B cell (primary cell): ENCODE results near the gene TGFA. TPM values are rescaled to one million over a fixed set of nuclear protein-coding genes. Genes with fewer than 3 reads are reported as not detected.

Experiments
- ATAC-seq: fragments of 200-7000 bp; cut with Tn5 transposase; one replicate; pipeline ENCODE4 v1.10.0; 2021; ENCODE audit warnings: low read depth, mild to moderate bottlenecking, moderate number of reproducible peaks, moderate library complexity
- CTCF ChIA-PET: fragments of 350-600 bp; sonication (Branson Sonifier 250); formaldehyde crosslinking; loops from one replicate; lab custom pipeline; 2021; ENCODE audit warnings: antibody characterized with exemption, inconsistent platforms; lab: Charles Lee
- POLR2A ChIA-PET: fragments of 350-600 bp; sonication (Branson Sonifier 250); formaldehyde crosslinking; loops from one replicate; lab custom pipeline; 2021; ENCODE audit warnings: antibody characterized with exemption; lab: Charles Lee
- DNase-seq: peaks from one replicate; pipeline ENCODE4 v3.0.0; 2013
- H2AFZ ChIP-seq: 2 replicates; pipeline ENCODE4 v1.6.1; 2012; ENCODE audit warnings: mild to moderate bottlenecking, low read depth, low read length; ENCODE audit not compliant: insufficient read depth, poor library complexity, severe bottlenecking
- H3K27ac ChIP-seq, 2 donors: 1 replicate in 1 of 2; 2 replicates in 1 of 2; pipeline ENCODE4 v1.5.1; 2012 to 2013; ENCODE audit warnings: low read length in 2 of 2, mild to moderate bottlenecking in 2 of 2, moderate library complexity in 1 of 2
- H3K27me3 ChIP-seq, 4 experiments: fragments of 200-600 bp in 1 of 4; sonication (generic) in 1 of 4; replicated peaks in 1 of 4; 1 replicate in 2 of 4; 2 replicates in 2 of 4; pipeline versions ENCODE4 v1.6.1 to v1.7.0; 2013 to 2016; ENCODE audit warnings: low read length in 3 of 4, mild to moderate bottlenecking in 2 of 4, mixed read lengths in 1 of 4, moderate library complexity in 1 of 4; ENCODE audit not compliant: insufficient read depth in 4 of 4, control insufficient read depth in 3 of 4; ENCODE audit errors: control extremely low read depth in 1 of 4
- H3K36me3 ChIP-seq, 2 experiments: replicated peaks in 1 of 2; 1 replicate in 1 of 2; 2 replicates in 1 of 2; pipeline versions ENCODE4 v1.6.1 to v1.7.1; 2013; ENCODE audit warnings: low read length in 1 of 2; ENCODE audit not compliant: insufficient read depth in 2 of 2, control insufficient read depth in 1 of 2; ENCODE audit errors: control extremely low read depth in 1 of 2, extremely low read depth in 1 of 2
- H3K4me1 ChIP-seq, 2 donors: fragments of 200-600 bp in 1 of 2; sonication (generic) in 1 of 2; 1 replicate in 1 of 2; 2 replicates in 1 of 2; pipeline versions ENCODE4 v1.5.1 to v1.6.1; 2013 to 2017; ENCODE audit warnings: low read length in 2 of 2; ENCODE audit not compliant: control insufficient read depth in 2 of 2, insufficient read depth in 2 of 2
- H3K4me2 ChIP-seq: replicated peaks from 2 replicates; pipeline ENCODE3; 2012; ENCODE audit warnings: mild to moderate bottlenecking, low read depth, low read length; ENCODE audit not compliant: poor library complexity, severe bottlenecking
- H3K4me3 ChIP-seq, 5 experiments: fragments of 200-600 bp in 1 of 5; sonication (generic) in 1 of 5; 1 replicate in 3 of 5; 2 replicates in 2 of 5; pipeline versions ENCODE4 v1.5.1 to v1.7.0; 2011 to 2016; ENCODE audit warnings: low read length in 4 of 5, mild to moderate bottlenecking in 4 of 5, low read depth in 2 of 5, control low read depth in 1 of 5, moderate library complexity in 1 of 5; ENCODE audit not compliant: insufficient read depth in 1 of 5; ENCODE audit errors: control extremely low read depth in 1 of 5, extremely low read depth in 1 of 5
- H3K79me2 ChIP-seq: fragments of 200-600 bp; sonication (generic); one replicate; pipeline ENCODE4 v1.6.0; 2016; ENCODE audit warnings: low read length; ENCODE audit not compliant: control insufficient read depth, insufficient read depth
- H3K9ac ChIP-seq: fragments of 200-600 bp; sonication (generic); 2 replicates; pipeline ENCODE4 v1.6.1; 2017; ENCODE audit warnings: mild to moderate bottlenecking, low read length, moderate library complexity
- H3K9me3 ChIP-seq, 3 donors: one replicate each; pipeline versions ENCODE4 v1.6.1 to v1.7.1; 2013; ENCODE audit warnings: low read length in 2 of 3; ENCODE audit not compliant: control insufficient read depth in 2 of 3, insufficient read depth in 1 of 3; ENCODE audit errors: control extremely low read depth in 1 of 3
- H4K20me1 ChIP-seq: 2 replicates; pipeline ENCODE4 v1.6.0; 2012; ENCODE audit warnings: mild to moderate bottlenecking, low read length; ENCODE audit not compliant: insufficient read depth, control insufficient read depth, poor library complexity, severe bottlenecking
- H3K27ac Mint-ChIP-seq: one replicate; pipeline ENCODE4 v1.8.0; 2021; ENCODE audit warnings: mixed read lengths
- H3K27me3 Mint-ChIP-seq: one replicate; pipeline ENCODE4 v1.8.0; 2021; ENCODE audit warnings: mixed read lengths
- H3K4me1 Mint-ChIP-seq: one replicate; pipeline ENCODE4 v1.8.0; 2021; ENCODE audit warnings: mixed read lengths
- H3K4me3 Mint-ChIP-seq: one replicate; pipeline ENCODE4 v1.8.0; 2021; ENCODE audit warnings: mixed read lengths
- H3K9me3 Mint-ChIP-seq: one replicate; pipeline ENCODE4 v1.8.0; 2022; ENCODE audit warnings: mixed read lengths; ENCODE audit not compliant: insufficient read depth
- CTCF ChIP-seq: fragments of 200-600 bp; IDR thresholded peaks from one replicate; pipeline ENCODE4 v1.8.0; 2022; ENCODE audit warnings: antibody characterized with exemption, mild to moderate bottlenecking
- EZH2 ChIP-seq: IDR thresholded peaks from 2 replicates; pipeline ENCODE4 v1.6.1; 2012; ENCODE audit warnings: borderline replicate concordance, low read depth, mild to moderate bottlenecking, moderate library complexity, low read length; ENCODE audit not compliant: insufficient read depth, poor library complexity, severe bottlenecking
- WGBS: methylation state at CpG from one replicate; pipeline ENCODE4 v1.1.5; 2013; ENCODE audit warnings: missing lambda C conversion rate; ENCODE audit not compliant: insufficient coverage; 5-methylcytosine and 5-hydroxymethylcytosine counted together
- intact Hi-C: fragments of 100-400 bp; cut with micrococcal nuclease; formaldehyde crosslinking; loops from one replicate; pipeline ENCODE4 v1.10.0; 2022
- polyA plus RNA-seq: library from polyadenylated mRNA; depleted of rRNA; stranded (reverse); fragments of >200 nt; gene quantifications from 2 replicates; pipeline ENCODE4 v1.2.3, GENCODE V29; 2012
- total RNA-seq, 2 donors: library from RNA; stranded (reverse); fragments of 120-200 nt in 1 of 2; gene quantifications; 1 replicate in 1 of 2; 2 replicates in 1 of 2; pipeline versions ENCODE4 v1.2.3 to v1.2.4, GENCODE V29; 2013 to 2022

Gene TGFA
- total and polyA plus RNA-seq, 2 donors (not counting 1 experiment from before 2014, with no cell fraction given): 0.04 TPM; not detected in 1

- Histone ChIP-seq H3K27ac (no peak overlapping the region), H3K9ac (no peak overlapping the region), H3K9me3 (no peaks in the 10 kb centered on the region), H2AFZ (no peak overlapping the region), H4K20me1 (no peaks in the 10 kb centered on the region), H3K36me3 (no peaks in the 10 kb centered on the region), H3K79me2 (no peaks in the 10 kb centered on the region), H3K27me3 (no peaks in the 10 kb centered on the region), H3K4me2 (no peak overlapping the region), H3K4me3 (no peak overlapping the region), H3K4me1 (no peaks in the 10 kb centered on the region)
- H3K9me3 Mint-ChIP-seq: no peaks in the 10 kb centered on the region
- 95% methylated on average over 6 of the region's 7 CpGs for WGBS
- intact Hi-C loops: no loop called here
- no peak overlapping the region for H3K27ac Mint-ChIP-seq
- CTCF ChIA-PET: no interaction called here
- no peak overlapping the region for H3K4me3 Mint-ChIP-seq
- no peak for TF ChIP-seq EZH2
- TF ChIP-seq CTCF: no peak
- POLR2A ChIA-PET: no interaction called here
- no peak for ATAC-seq
- no peaks in the 10 kb centered on the region for H3K27me3 Mint-ChIP-seq
- DNase-seq: no peak
- no peaks in the 10 kb centered on the region for H3K4me1 Mint-ChIP-seq
Observed at GRCh38 chr2:70508711-70509462, 44.7 kb downstream of the TGFA start.

GRCh38 chr2:70505613-70506391 lies 47.8 kb downstream of the TGFA start:
- Histone ChIP-seq H2AFZ (no peak overlapping the region), H3K79me2 (no peaks in the 10 kb centered on the region), H3K27me3 (peaks cover 0 to 10% (median 0%) of the 10 kb centered on the region in 4 experiments), H3K9me3 (no peaks in the 10 kb centered on the region), H3K36me3 (no peaks in the 10 kb centered on the region), H3K27ac (no peak overlapping the region), H3K4me3 (no peak overlapping the region), H3K9ac (no peak overlapping the region), H4K20me1 (no peaks in the 10 kb centered on the region), H3K4me2 (no peak overlapping the region), H3K4me1 (no peaks in the 10 kb centered on the region)
- Mint-ChIP-seq H3K4me3 (no peak overlapping the region), H3K9me3 (no peaks in the 10 kb centered on the region), H3K27me3 (peaks cover 4% of the 10 kb centered on the region), H3K4me1 (no peaks in the 10 kb centered on the region), H3K27ac (no peak overlapping the region)
- intact Hi-C loops: no loop called here
- TF ChIP-seq EZH2: no peak
- no peak for TF ChIP-seq CTCF
- ChIA-PET CTCF (no interaction called here), POLR2A (no interaction called here)
- WGBS: 100% methylated on average over 1 of the region's 8 CpGs
- ATAC-seq (no peak), DNase-seq (no peak)
